Activated T-helper 17 cell treated with anti-CD3 and anti-CD28 coated beads, Interleukin-2, amount 50 U/mL, for 72 hours (primary cell): ENCODE measurements around the gene DHX35. TPM values are rescaled to one million over a fixed set of nuclear protein-coding genes. Genes with fewer than 3 reads are reported as not detected.

Experiments used
- ATAC-seq: fragments of 150-1000 bp; cut with Tn5 transposase; replicated peaks from 2 replicates; pipeline ENCODE4 v1.10.0; 2021; ENCODE audit warnings: mild to moderate bottlenecking, moderate library complexity
- H3K27ac Mint-ChIP-seq: one replicate; pipeline ENCODE4 v1.8.0; 2022; ENCODE audit warnings: mixed read lengths
- H3K27me3 Mint-ChIP-seq: one replicate; pipeline ENCODE4 v1.8.0; 2022; ENCODE audit warnings: mixed read lengths
- H3K36me3 Mint-ChIP-seq: one replicate; pipeline ENCODE4 v1.8.0; 2022; ENCODE audit warnings: low read depth, mild to moderate bottlenecking, mixed read lengths
- H3K4me1 Mint-ChIP-seq: one replicate; pipeline ENCODE4 v1.8.0; 2022; ENCODE audit warnings: mixed read lengths
- H3K4me3 Mint-ChIP-seq: one replicate; pipeline ENCODE4 v1.8.0; 2022; ENCODE audit warnings: mild to moderate bottlenecking, mixed read lengths
- H3K9me3 Mint-ChIP-seq: one replicate; pipeline ENCODE4 v1.8.0; 2022; ENCODE audit warnings: mixed read lengths
- total RNA-seq, 2 donors: library from RNA; stranded (reverse); gene quantifications; one replicate each; pipeline ENCODE4 v1.2.3, GENCODE V29; 2022

Gene DHX35
- total RNA-seq, 2 donors from 2014 or later: 6.0 to 13.4 TPM

DNA sequence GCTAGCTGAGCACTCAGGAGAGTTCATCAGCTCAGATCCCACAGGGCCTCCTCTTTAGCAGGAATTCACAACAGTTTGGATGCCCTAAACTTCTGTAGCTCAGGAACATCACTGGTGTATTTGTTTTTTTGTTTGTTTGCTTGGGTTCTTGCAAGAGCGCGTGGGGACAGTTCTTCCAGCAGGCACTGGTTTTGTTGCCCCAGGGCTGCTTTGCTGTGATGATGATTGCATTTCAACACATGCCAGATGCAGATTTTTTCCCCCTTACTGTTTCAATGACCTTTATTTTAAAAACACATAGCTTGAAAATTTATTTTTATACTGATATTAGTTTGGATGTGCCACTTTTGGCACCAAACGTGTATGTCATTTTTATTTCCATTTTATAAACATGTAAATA lies 77.1 kb downstream of the DHX35 start:
- Mint-ChIP-seq H3K9me3 (no peaks in the 10 kb centered on the region), H3K4me3 (no peak overlapping the region), H3K27me3 (no peaks in the 10 kb centered on the region), H3K27ac (no peak overlapping the region), H3K4me1 (no peaks in the 10 kb centered on the region), H3K36me3 (peaks cover 72% of the 10 kb centered on the region)
- no peak for ATAC-seq

DNA sequence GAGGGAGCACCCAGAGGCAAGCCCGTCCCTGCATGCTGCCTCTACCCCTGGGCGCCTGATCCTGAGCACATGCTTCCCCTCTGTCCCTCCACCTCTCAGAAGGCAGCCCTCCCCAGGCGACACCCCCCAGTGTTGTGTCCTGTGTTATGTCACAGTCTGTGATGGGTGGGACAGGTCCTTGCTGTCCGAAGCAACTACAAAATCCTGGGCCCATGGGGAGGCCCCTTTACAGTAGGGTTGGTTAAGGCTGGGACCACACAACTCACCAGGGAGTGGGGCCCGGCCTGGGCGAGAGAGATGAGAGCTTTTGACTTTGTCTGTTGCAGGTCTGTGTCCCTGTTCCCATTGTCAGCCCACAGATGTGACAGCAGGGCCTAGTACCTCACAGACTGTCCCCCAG lies 78.0 kb downstream of the DHX35 start:
- Mint-ChIP-seq H3K9me3 (no peaks in the 10 kb centered on the region), H3K36me3 (peaks cover 66% of the 10 kb centered on the region), H3K4me3 (no peak overlapping the region), H3K27me3 (no peaks in the 10 kb centered on the region), H3K27ac (no peak overlapping the region), H3K4me1 (no peaks in the 10 kb centered on the region)
- no peak for ATAC-seq

DNA sequence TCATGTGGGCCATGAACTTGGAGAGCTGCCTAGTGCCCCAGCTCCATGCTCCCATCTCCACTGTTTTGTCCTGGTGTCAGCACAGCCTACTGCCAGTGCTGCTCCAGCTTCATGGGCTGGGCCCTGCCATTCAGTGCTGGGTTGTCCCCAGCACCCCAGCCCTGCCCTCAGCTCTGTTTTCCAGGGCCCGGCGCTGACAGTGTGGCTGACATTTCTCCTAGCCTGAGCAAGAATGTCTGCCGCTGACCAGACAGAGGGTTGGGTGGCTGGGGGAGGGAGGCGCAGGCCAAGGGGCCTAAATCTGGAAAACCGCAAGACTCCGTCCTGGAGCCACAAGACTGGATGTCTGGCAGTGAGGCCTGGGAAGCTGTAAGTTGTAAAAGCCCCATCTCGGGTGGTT lies 78.9 kb downstream of the DHX35 start:
- peaks cover 56% of the 10 kb centered on the region for H3K36me3 Mint-ChIP-seq
- no peak overlapping the region for H3K4me3 Mint-ChIP-seq
- ATAC-seq: no peak
- H3K27ac Mint-ChIP-seq: no peak overlapping the region
- H3K27me3 Mint-ChIP-seq: no peaks in the 10 kb centered on the region
- no peaks in the 10 kb centered on the region for H3K9me3 Mint-ChIP-seq
- no peaks in the 10 kb centered on the region for H3K4me1 Mint-ChIP-seq

DNA sequence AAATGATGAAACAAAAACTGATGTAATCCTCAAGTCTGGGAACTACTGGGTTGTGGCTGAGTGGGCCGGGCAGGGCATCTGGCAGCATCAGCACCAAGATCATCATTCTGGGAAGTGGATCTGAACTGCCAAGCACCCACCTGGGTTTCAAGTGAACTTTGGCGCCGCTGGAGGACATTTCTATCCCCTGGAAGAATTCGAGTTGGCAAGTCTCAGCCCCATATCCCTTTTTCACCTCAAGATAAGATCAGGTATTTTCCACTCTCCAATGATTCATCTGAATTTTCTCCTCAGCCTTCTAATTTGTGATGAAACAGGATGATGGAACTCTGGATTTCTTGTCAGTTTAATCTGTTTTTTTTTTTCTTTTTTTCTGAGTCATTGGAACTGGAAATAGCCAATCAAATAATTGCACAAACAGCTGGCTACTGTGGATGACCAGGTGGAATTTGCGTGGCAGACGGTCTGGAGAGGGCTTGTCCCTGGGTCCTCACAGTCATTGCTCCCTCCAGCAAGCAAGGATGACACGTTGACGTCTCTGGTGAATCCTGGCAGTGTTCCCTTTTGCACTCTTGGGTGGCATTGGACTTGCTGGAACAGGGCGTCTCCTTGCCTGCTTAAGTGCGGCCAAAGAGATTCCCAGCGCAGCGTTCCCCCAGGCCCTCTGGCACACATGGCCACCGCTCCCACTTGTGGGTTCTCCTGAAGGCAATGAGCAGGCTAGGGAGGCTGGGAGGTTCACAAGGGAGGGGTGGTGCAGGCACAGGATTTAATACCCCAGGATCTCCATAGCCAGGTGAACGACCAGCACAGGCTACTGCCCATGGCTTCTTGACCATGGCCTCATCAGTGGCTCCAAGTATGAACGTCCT lies 80.4 kb downstream of the DHX35 start:
- no peak for ATAC-seq
- no peak overlapping the region for H3K27ac Mint-ChIP-seq
- no peaks in the 10 kb centered on the region for H3K9me3 Mint-ChIP-seq
- no peaks in the 10 kb centered on the region for H3K27me3 Mint-ChIP-seq
- no peaks in the 10 kb centered on the region for H3K4me1 Mint-ChIP-seq
- H3K4me3 Mint-ChIP-seq: no peak overlapping the region
- H3K36me3 Mint-ChIP-seq: peaks cover 42% of the 10 kb centered on the region

DNA sequence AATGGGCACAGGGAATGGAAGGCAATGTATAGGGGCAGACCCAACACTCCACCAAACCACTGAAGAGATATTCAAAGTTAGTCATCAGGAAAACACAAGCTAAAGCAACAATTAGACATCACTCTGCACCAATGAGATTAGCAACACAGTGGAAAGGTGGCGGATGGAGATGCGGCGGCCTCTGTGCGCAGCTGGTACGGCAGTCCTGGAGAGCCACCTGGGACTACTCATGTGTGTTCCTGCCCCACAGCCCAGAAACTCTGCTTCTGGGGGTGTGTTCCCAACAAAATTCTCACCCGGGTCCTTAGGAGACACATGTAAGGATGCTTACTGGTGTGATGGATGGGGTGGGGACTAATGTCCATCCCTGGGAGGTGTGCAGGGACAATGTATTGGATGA lies 82.4 kb downstream of the DHX35 start:
- H3K4me1 Mint-ChIP-seq: no peaks in the 10 kb centered on the region
- H3K27ac Mint-ChIP-seq: no peak overlapping the region
- no peak for ATAC-seq
- no peak overlapping the region for H3K4me3 Mint-ChIP-seq
- H3K36me3 Mint-ChIP-seq: peaks cover 28% of the 10 kb centered on the region
- no peaks in the 10 kb centered on the region for H3K27me3 Mint-ChIP-seq
- H3K9me3 Mint-ChIP-seq: no peaks in the 10 kb centered on the region

DNA sequence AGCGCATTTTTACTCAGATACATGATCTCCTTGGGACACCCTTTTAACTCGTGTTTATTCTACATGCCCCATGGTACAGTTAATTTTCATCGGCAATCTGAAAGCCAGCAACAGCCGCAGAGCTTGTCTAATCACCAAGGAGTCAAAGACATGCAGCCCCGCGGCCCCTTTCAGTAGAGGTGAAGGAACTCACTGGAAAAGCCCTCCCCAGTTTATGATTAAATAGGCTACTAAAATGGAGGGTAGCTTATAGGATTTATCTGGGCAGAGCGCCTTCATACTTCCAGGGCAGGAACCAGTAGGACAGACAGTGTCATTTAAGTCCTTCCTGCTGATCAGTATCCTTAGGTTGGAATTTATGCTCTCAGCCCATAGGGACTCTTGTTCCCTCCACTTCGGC lies 83.5 kb downstream of the DHX35 start:
- no peaks in the 10 kb centered on the region for H3K9me3 Mint-ChIP-seq
- H3K4me1 Mint-ChIP-seq: no peaks in the 10 kb centered on the region
- peaks cover 21% of the 10 kb centered on the region for H3K36me3 Mint-ChIP-seq
- ATAC-seq: no peak
- H3K27ac Mint-ChIP-seq: no peak overlapping the region
- no peak overlapping the region for H3K4me3 Mint-ChIP-seq
- no peaks in the 10 kb centered on the region for H3K27me3 Mint-ChIP-seq

DNA sequence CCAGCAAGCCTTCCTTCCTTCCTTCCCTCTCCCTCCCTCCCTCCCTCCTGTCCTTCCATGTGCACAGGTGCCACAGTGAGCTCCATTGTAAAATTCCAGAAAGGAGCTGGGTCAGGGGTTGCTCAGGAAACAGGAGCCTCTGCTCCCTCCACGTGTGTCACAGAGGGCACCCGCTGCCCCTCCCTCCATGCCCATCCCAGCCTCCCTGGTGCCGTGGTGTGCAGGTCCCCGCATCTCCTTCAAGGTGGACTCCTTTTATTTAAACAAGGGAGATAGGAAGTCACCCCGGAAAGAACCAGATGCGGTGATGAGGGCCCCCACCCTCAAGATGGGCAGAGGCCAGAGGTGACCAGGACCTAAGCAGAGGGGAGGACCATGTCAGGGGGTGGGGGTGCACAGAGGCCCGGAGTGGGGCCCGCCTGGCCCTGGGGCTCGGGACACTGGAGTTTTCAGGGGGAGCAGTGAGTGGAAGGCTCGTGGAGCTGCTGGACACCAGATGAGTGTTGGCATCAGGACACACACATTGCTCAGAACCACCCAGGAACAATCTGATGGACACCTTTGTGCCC lies 85.4 kb downstream of the DHX35 start:
- peaks cover 11% of the 10 kb centered on the region for H3K36me3 Mint-ChIP-seq
- H3K27ac Mint-ChIP-seq: no peak overlapping the region
- no peaks in the 10 kb centered on the region for H3K9me3 Mint-ChIP-seq
- H3K4me1 Mint-ChIP-seq: no peaks in the 10 kb centered on the region
- H3K4me3 Mint-ChIP-seq: no peak overlapping the region
- H3K27me3 Mint-ChIP-seq: no peaks in the 10 kb centered on the region
- ATAC-seq: no peak

DNA sequence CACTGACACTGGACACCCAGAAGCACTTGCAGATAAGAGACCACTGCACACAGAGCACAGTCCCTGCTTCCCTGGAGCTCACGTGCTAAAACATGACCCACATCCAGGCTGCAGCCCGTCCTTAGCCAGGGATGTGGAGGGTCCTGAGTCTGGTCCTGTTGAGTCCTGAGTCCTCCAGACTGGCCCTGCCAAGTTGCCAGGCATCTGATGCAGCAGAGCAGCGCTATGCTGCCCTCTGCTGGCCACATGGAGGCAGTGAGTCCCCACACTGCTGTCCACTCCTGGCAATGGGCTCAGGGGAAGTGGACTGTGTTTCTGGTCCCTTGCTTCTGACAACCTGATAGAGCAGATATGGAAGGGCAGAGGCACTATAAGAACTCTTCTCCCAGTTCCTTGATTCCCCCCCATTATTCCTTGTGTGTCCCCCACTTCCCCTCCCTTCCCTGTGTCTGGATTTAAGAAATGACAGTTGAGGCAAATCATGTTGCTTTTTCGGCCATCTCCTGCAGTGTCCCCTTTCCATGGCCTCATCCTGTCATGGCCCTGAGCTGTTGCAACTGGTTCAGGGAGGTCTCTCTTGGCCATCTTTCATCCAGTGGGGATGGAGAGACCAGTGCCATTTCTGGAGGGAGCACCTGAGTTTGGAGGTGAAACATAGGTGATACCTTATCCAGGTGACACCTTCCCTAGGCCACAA lies 86.0 kb downstream of the DHX35 start:
- Mint-ChIP-seq H3K9me3 (no peaks in the 10 kb centered on the region), H3K4me1 (no peaks in the 10 kb centered on the region), H3K27me3 (no peaks in the 10 kb centered on the region), H3K27ac (no peak overlapping the region), H3K36me3 (peaks cover 6% of the 10 kb centered on the region), H3K4me3 (no peak overlapping the region)
- peak; percentile 85 for ATAC-seq

DNA sequence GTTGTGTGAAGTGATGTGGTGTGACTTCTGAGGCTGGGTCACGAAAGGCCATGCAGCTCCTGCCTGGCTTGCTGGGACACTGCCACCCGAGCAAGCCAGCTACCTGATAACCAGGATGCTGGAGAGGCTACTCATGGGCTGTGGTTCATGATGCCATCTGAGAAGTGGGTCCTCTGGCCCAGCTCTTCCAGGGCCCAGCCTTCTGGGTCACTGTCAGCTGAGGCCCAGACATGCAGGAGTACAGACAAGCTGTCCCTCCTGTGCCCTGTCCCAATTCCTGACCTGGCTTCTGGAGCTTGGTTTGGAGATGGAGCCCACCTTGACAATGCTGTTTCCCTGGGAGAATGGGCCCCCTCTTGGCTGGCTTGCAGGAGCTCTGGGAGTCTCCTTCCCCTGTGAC lies 87.0 kb downstream of the DHX35 start:
- Mint-ChIP-seq H3K9me3 (no peaks in the 10 kb centered on the region), H3K4me3 (peak overlapping the region; percentile 89), H3K4me1 (no peaks in the 10 kb centered on the region), H3K27me3 (no peaks in the 10 kb centered on the region), H3K36me3 (no peaks in the 10 kb centered on the region), H3K27ac (peak overlapping the region; percentile 93)
- no peak for ATAC-seq

DNA sequence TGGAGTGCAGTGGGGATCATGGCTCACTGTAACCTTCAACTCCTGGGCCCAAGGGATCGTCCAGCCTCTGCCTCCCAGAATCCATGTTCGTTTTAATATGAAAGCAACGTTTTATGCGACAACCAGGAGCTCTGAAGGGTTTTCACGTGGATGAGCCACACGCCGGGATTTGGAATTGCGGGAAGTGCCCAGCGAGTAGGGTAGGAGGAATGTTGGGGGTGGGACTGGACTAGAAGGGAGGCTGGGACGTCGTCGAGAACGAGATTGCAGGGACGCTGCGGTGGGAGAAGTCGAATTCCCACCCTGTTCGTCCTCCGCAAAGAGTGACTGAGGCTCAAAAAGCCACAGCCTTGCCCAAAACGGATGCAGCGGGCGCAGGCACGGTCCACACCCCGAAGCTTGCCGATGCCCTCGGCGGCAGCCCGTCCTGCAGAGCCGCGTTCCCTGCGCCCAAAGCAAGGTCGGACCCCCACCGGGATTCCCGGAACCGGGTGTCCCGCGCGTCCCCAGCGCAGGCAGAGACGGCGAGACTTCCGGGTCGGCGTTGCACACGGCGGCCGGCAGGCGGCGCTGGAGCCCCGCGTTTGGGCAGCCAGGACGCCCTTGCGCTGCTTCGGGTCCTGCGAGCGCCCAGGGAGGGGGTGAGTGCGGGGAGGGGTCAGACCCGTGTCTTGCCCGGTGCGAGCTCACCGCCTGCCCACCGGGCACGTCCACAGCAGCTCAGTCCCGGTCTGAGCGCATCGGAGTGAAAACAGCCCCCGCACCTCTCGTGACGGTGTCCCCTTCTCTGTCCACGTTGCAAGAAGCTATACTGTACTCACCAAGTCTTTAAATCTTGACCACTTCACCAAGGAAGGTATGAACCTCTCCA lies 87.8 kb downstream of the DHX35 start:
- peak overlapping the region; percentile 89 for H3K4me3 Mint-ChIP-seq
- peak overlapping the region; percentile 93 for H3K27ac Mint-ChIP-seq
- no peaks in the 10 kb centered on the region for H3K9me3 Mint-ChIP-seq
- no peaks in the 10 kb centered on the region for H3K36me3 Mint-ChIP-seq
- H3K4me1 Mint-ChIP-seq: no peaks in the 10 kb centered on the region
- H3K27me3 Mint-ChIP-seq: no peaks in the 10 kb centered on the region
- peak; percentile 92 for ATAC-seq

DNA sequence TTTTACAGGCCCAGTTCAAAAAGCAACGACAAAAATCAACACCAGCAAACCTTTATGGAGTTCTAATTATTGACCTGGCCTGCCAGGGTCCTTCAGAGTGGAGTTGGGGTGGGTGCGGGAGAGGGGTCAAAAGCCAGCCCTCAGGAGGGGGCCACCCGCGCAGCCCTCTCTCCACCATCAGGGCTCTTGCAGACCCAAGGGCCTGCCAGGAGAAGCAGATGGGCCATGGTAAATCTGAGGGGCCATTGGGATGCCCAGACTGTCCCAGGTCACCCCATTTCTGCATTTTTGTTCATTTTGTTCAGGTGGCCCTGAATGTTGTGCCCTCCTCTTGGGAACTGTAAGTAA lies 88.4 kb downstream of the DHX35 start:
- Mint-ChIP-seq H3K36me3 (no peaks in the 10 kb centered on the region), H3K4me3 (peak overlapping the region; percentile 89), H3K27ac (peak overlapping the region; percentile 54), H3K9me3 (no peaks in the 10 kb centered on the region), H3K4me1 (no peaks in the 10 kb centered on the region), H3K27me3 (no peaks in the 10 kb centered on the region)
- ATAC-seq: no peak

DNA sequence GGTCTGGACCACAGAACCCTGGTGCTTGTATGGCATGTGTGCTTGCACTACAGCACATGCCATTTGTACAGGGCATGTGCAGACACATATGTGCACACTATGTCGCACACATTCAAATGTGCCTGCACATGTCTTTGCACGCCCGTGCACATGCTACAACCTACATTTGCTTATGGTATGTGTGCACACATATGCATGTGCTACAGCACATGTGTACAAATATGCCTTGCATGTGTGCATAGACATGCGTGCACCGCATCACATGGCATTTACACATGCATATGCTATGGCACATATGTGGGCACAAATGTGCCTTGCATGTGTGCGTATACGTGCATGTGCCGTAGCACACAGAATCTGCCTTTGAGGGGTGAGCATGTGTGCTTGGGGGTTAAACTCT lies 90.5 kb downstream of the DHX35 start:
- ATAC-seq: no peak

DNA sequence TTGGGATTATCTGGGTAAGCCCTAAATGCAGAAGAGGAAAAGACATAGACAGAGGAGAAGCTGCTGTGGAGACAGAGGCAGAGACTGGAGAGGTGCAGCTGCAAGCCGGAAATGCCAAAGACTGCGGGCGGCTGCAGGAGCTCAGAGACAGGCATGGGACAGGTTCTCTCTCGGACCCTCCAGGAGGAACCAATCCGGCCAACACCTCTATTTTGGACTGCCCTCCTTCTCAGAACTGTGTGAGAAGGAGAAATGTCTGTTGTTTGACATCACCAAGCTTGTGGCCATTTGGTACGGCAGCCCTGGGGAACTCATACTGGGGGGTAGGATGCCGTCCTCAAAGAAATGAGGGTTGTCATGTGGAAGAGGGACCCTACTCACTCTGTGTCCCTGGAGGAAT lies 95.0 kb downstream of the DHX35 start:
- Mint-ChIP-seq H3K27ac (no peak overlapping the region), H3K4me3 (no peak overlapping the region), H3K4me1 (no peaks in the 10 kb centered on the region), H3K9me3 (no peaks in the 10 kb centered on the region), H3K36me3 (no peaks in the 10 kb centered on the region), H3K27me3 (peaks cover 12% of the 10 kb centered on the region)
- ATAC-seq: no peak

More for the DNA sequence above, 90.5 kb downstream of the DHX35 start:
- no peaks in the 10 kb centered on the region for H3K9me3 Mint-ChIP-seq
- H3K27me3 Mint-ChIP-seq: peaks cover 4% of the 10 kb centered on the region
- no peak overlapping the region for H3K27ac Mint-ChIP-seq
- H3K4me3 Mint-ChIP-seq: no peak overlapping the region
- H3K36me3 Mint-ChIP-seq: no peaks in the 10 kb centered on the region
- no peaks in the 10 kb centered on the region for H3K4me1 Mint-ChIP-seq

DNA sequence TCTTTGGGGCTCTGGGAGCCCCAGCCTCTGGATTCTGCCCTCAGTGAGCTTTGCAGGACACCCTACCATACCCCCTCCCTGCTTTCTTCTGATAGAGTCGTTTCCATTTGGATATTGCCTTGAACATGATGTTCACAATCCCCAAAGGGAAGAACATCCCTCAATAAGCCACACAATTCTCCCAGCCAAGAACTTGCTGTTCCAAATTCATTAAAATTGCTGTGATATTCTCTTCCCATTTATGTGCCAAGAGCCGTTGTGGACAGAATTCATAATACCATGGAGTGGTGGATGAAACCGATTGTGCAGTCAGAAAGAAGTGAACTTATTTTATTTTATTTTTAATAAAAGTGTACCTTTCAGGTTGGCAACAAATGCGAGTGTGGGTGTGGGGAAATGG lies 95.8 kb downstream of the DHX35 start:
- no peak for ATAC-seq
- H3K36me3 Mint-ChIP-seq: no peaks in the 10 kb centered on the region
- H3K4me3 Mint-ChIP-seq: no peak overlapping the region
- peaks cover 12% of the 10 kb centered on the region for H3K27me3 Mint-ChIP-seq
- H3K4me1 Mint-ChIP-seq: no peaks in the 10 kb centered on the region
- H3K9me3 Mint-ChIP-seq: no peaks in the 10 kb centered on the region
- H3K27ac Mint-ChIP-seq: no peak overlapping the region
